Activated CD4-positive, CD25-positive, alpha-beta regulatory T cell treated with anti-CD3 and anti-CD28 coated beads, Interleukin-2, amount 50 U/mL, for 72 hours (primary cell): ENCODE results near the gene TESK2.
"Not testable (repeated sequence)": the region's sequence is repeated elsewhere in the genome, so short reads cannot be mapped to it uniquely, and the experiment has no call there.

Experiments
- DNase-seq: peaks from one replicate; pipeline ENCODE4 v3.0.0; 2021

The TESK2 gene

GRCh38 chr1:45410850-45411509 is 80.0 kb downstream of the TESK2 start:
- DNase-seq: no peak

- no peak for DNase-seq
Measured at GRCh38 chr1:45409276-45409675, 81.7 kb downstream of the TESK2 start.

- DNase-seq: no peak
Measured at GRCh38 chr1:45407629-45408287, 83.2 kb downstream of the TESK2 start.

GRCh38 chr1:45405636-45406035 is 85.3 kb downstream of the TESK2 start:
- no peak for DNase-seq

- DNase-seq: no peak
Measured at GRCh38 chr1:45403718-45404117, 87.2 kb downstream of the TESK2 start.

- DNase-seq: no peak
Measured at GRCh38 chr1:45403298-45403697, 87.7 kb downstream of the TESK2 start.

- DNase-seq: no peak
Measured at GRCh38 chr1:45401524-45401923, 89.4 kb downstream of the TESK2 start.

GRCh38 chr1:45400049-45400448 is 90.9 kb downstream of the TESK2 start:
- DNase-seq: no peak

GRCh38 chr1:45397285-45397684 is 93.7 kb downstream of the TESK2 start:
- DNase-seq: no peak

GRCh38 chr1:45395582-45395981 is 95.4 kb downstream of the TESK2 start:
- DNase-seq: no peak

- no peak for DNase-seq
Measured at GRCh38 chr1:45395051-45395450, 95.9 kb downstream of the TESK2 start.

- no peak for DNase-seq
Measured at GRCh38 chr1:45394342-45394741, 96.6 kb downstream of the TESK2 start.

GRCh38 chr1:45393718-45394302 is 97.2 kb downstream of the TESK2 start:
- no peak for DNase-seq

GRCh38 chr1:45386219-45386618 is 104.7 kb downstream of the TESK2 start:
- no peak for DNase-seq

GRCh38 chr1:45385302-45385701 is 105.7 kb downstream of the TESK2 start:
- DNase-seq: no peak

GRCh38 chr1:45384213-45384612 is 106.8 kb downstream of the TESK2 start:
- DNase-seq: not testable (repeated sequence)

- DNase-seq: no peak
Measured at GRCh38 chr1:45383191-45383590, 107.8 kb downstream of the TESK2 start.

GRCh38 chr1:45381243-45381642 is 109.7 kb downstream of the TESK2 start:
- no peak for DNase-seq

GRCh38 chr1:45380730-45381129 is 110.2 kb downstream of the TESK2 start:
- no peak for DNase-seq

GRCh38 chr1:45380125-45380524 is 110.8 kb downstream of the TESK2 start:
- no peak for DNase-seq

- no peak for DNase-seq
Measured at GRCh38 chr1:45379524-45379923, 111.4 kb downstream of the TESK2 start.

GRCh38 chr1:45378184-45378583 is 112.8 kb downstream of the TESK2 start:
- DNase-seq: no peak

- no peak for DNase-seq
Measured at GRCh38 chr1:45375104-45376090, 115.6 kb downstream of the TESK2 start.
